ENCODE measurements around the gene AUTS2. TPM values are rescaled to one million over a fixed set of nuclear protein-coding genes. Genes with fewer than 3 reads are reported as not detected.

The AUTS2 gene
- total RNA-seq, 1 donor from 2014 or later, result 56.0 TPM

GRCh38 chr7:69612981-69613380 lies 14.7 kb downstream of the AUTS2 start:
- no peaks in the 10 kb centered on the region for H3K36me3 ChIP-seq
- no peak overlapping the region for H3K27ac ChIP-seq
- TF ChIP-seq, protein P1, sequence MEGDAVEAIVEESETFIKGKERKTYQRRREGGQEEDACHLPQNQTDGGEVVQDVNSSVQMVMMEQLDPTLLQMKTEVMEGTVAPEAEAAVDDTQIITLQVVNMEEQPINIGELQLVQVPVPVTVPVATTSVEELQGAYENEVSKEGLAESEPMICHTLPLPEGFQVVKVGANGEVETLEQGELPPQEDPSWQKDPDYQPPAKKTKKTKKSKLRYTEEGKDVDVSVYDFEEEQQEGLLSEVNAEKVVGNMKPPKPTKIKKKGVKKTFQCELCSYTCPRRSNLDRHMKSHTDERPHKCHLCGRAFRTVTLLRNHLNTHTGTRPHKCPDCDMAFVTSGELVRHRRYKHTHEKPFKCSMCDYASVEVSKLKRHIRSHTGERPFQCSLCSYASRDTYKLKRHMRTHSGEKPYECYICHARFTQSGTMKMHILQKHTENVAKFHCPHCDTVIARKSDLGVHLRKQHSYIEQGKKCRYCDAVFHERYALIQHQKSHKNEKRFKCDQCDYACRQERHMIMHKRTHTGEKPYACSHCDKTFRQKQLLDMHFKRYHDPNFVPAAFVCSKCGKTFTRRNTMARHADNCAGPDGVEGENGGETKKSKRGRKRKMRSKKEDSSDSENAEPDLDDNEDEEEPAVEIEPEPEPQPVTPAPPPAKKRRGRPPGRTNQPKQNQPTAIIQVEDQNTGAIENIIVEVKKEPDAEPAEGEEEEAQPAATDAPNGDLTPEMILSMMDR (IDR thresholded peaks at IDR 0.05), result no peak
- ATAC-seq (no peak), DNase-seq (no peak)
- H3K4me3 ChIP-seq, result no peak overlapping the region
- H3K4me1 ChIP-seq, result peaks cover 4% of the 10 kb centered on the region
- intact Hi-C loops (cut with DNase I), result no loop called here
- no peaks in the 10 kb centered on the region for H3K27me3 ChIP-seq
- H3K9me3 ChIP-seq, result no peaks in the 10 kb centered on the region

DNA sequence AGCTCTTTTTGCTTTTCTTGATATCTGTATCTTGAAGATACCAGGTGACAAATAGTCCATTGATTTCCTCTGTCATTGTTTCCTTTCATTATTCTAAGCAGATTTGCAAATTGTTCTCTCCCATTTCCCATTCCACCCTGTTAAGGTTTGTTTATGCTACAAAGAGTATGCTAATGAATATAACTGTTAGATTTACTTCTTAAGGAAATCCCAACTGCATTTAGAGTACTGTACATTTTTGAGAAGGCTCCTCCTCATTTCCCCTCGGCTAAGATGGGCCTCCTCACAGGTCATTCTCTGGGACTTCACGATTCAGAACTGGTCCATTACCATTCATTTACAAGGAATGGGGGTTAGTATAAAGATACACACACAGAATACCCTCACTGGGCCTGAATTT lies 15.6 kb downstream of the AUTS2 start:
- Histone ChIP-seq H3K27me3 (no peaks in the 10 kb centered on the region), H3K4me1 (peaks cover 4% of the 10 kb centered on the region), H3K4me3 (no peak overlapping the region), H3K9me3 (no peaks in the 10 kb centered on the region), H3K27ac (no peak overlapping the region), H3K36me3 (no peaks in the 10 kb centered on the region)
- intact Hi-C loops (cut with DNase I), result no loop called here
- DNase-seq, result no peak
- ATAC-seq, result no peak
- TF ChIP-seq, protein P1 (IDR thresholded peaks at IDR 0.05), result no peak

GRCh38 chr7:69615685-69616084 lies 17.4 kb downstream of the AUTS2 start:
- TF ChIP-seq, protein P1 (IDR thresholded peaks at IDR 0.05), result no peak
- Histone ChIP-seq H3K27me3 (no peaks in the 10 kb centered on the region), H3K4me1 (no peaks in the 10 kb centered on the region), H3K36me3 (no peaks in the 10 kb centered on the region), H3K27ac (no peak overlapping the region), H3K9me3 (no peaks in the 10 kb centered on the region), H3K4me3 (no peak overlapping the region)
- DNase-seq (no peak), ATAC-seq (no peak)
- intact Hi-C loops (cut with DNase I), result no loop called here

- no peaks in the 10 kb centered on the region for H3K36me3 ChIP-seq
- no peaks in the 10 kb centered on the region for H3K27me3 ChIP-seq
- no peaks in the 10 kb centered on the region for H3K4me1 ChIP-seq
- H3K27ac ChIP-seq, result no peak overlapping the region
- intact Hi-C loops (cut with DNase I), result no loop called here
- no peak overlapping the region for H3K4me3 ChIP-seq
- DNase-seq (no peak), ATAC-seq (no peak)
- TF ChIP-seq, protein P1 (IDR thresholded peaks at IDR 0.05), result no peak
- H3K9me3 ChIP-seq, result no peaks in the 10 kb centered on the region
Observed at GRCh38 chr7:69617364-69617763, 19.1 kb downstream of the AUTS2 start.

DNA sequence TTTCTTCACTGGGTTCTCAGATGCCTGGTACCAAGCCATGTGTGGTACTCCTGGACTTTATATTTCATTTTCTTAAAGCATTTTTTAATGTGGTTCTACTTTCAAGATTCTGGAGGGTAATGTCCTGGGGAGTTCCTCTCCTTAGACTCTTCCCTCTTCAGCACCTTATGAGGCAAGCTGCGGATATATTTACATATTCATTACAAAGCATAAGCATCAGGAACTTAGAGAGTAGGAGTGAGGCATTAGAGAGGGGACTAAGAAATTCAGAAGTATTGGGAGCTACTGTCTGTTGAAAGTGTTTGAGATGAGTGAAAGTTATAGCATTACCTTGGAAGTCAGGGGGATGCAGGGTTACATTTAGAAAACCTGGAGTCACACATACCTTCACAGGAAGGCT lies 20.8 kb downstream of the AUTS2 start:
- TF ChIP-seq, protein P1 (IDR thresholded peaks at IDR 0.05), result no peak
- H3K4me3 ChIP-seq, result no peak overlapping the region
- DNase-seq (no peak), ATAC-seq (no peak)
- H3K36me3 ChIP-seq, result no peaks in the 10 kb centered on the region
- H3K27me3 ChIP-seq, result no peaks in the 10 kb centered on the region
- no peaks in the 10 kb centered on the region for H3K9me3 ChIP-seq
- H3K4me1 ChIP-seq, result no peaks in the 10 kb centered on the region
- H3K27ac ChIP-seq, result no peak overlapping the region
- intact Hi-C loops (cut with DNase I), result no loop called here

- H3K4me3 ChIP-seq, result no peak overlapping the region
- no peaks in the 10 kb centered on the region for H3K36me3 ChIP-seq
- no peaks in the 10 kb centered on the region for H3K4me1 ChIP-seq
- DNase-seq (no peak), ATAC-seq (no peak)
- no peak overlapping the region for H3K27ac ChIP-seq
- H3K9me3 ChIP-seq, result no peaks in the 10 kb centered on the region
- TF ChIP-seq, protein P1 (IDR thresholded peaks at IDR 0.05), result no peak
- intact Hi-C loops (cut with DNase I), result no loop called here
- no peaks in the 10 kb centered on the region for H3K27me3 ChIP-seq
Observed at GRCh38 chr7:69619635-69620034, 21.4 kb downstream of the AUTS2 start.
